Stimulated activated CD8-positive, alpha-beta memory T cell treated with anti-CD3 and anti-CD28 coated beads, Interleukin-15, amount 100 ng/mL, for 1 hour (primary cell): ENCODE measurements around the gene BNIP1.

ENCODE experiments used
- DNase-seq: peaks from one replicate; pipeline ENCODE4 v3.0.0-alpha.2; 2020; ENCODE audit warnings: low read depth

Gene BNIP1

DNA sequence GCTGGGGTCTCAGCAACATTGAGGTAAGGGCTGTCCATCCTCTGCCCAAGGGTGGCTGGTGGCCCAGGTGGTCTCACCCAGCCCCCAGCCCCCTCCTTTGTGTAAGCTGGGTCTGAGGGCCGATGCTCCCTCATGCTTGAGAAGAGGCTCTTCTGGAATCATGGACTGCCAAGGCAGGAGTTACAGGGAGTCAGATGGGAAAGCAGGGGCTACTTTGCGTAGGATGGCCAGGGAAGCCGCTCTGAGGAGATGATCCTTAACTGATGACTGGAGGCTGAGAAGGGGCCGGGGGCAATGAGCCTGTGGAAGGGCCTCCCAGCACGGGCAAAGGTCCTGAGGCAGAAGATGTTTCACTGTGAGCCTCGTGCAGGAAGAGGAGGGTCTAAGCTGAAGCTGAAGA is 67.0 kb downstream of the BNIP1 start:
- no peak for DNase-seq

DNA sequence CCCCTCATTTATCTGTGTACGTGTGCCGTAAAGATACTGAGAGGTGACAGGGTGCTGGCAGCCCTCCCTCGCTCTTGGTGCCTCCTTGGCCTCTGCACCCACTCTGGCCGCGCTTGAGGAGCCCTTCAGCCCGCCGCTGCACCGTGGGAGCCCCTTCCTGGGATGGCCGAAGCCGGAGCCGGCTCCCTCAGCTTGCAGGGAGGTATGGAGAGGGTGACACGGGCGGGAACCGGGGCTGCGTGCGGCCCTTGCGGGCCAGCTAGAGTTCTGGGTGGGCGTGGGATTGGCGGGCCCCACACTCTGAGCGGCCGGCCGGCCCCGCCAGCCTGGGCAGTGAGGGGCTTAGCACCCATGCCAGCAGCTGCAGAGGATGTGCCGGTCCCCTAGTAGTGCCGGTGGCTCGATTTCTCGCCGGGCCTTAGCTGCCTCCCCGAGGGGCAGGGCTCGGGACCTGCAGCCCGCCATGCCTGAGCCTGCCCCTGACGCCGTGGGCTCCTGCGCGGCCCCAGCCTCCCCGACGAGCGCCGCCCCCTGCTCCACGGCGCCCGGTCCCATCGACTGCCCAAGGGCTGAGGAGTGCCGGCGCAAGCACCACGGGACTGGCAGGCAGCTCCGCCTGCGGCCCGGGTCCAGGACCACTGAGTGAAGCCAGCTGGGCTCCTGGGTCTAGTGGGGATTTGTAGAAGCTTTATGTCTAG is 69.1 kb downstream of the BNIP1 start:
- DNase-seq = no peak
